CD4-positive, alpha-beta memory T cell (primary cell): ENCODE data around the gene NOX3. TPM values are rescaled to one million over a fixed set of nuclear protein-coding genes. Genes with fewer than 3 reads are reported as not detected.

Source experiments
- CTCF ChIA-PET: fragments of 350-600 bp; sonication (Branson Sonifier 250); formaldehyde crosslinking; loops from one replicate; lab custom pipeline; 2021; ENCODE audit warnings: inconsistent platforms; ENCODE audit not compliant: partially characterized antibody; lab: Charles Lee
- POLR2A ChIA-PET: fragments of 350-600 bp; sonication (Branson Sonifier 250); formaldehyde crosslinking; loops from one replicate; lab custom pipeline; 2021; ENCODE audit not compliant: partially characterized antibody; lab: Charles Lee
- DNase-seq, 5 donors: peaks; one replicate each; pipeline versions ENCODE4 v3.0.0 to v3.0.0-alpha.2; 2020 to 2022; ENCODE audit warnings: mixed read lengths in 1 of 5
- H3K27ac ChIP-seq: one replicate; pipeline ENCODE4 v1.7.0; 2013; ENCODE audit warnings: low read depth, low read length
- H3K27me3 ChIP-seq: 2 replicates; pipeline ENCODE4 v1.7.0; 2013; ENCODE audit warnings: mild to moderate bottlenecking, low read length, moderate library complexity; ENCODE audit not compliant: insufficient read depth
- H3K36me3 ChIP-seq: 2 replicates; pipeline ENCODE4 v1.7.0; 2013; ENCODE audit warnings: mild to moderate bottlenecking, low read length, moderate library complexity; ENCODE audit not compliant: insufficient read depth
- H3K4me1 ChIP-seq: 2 replicates; pipeline ENCODE4 v1.7.0; 2013; ENCODE audit warnings: mild to moderate bottlenecking, low read length, moderate library complexity; ENCODE audit not compliant: insufficient read depth
- H3K4me3 ChIP-seq, 2 donors: one replicate each; pipeline ENCODE4 v1.7.0; 2013; ENCODE audit warnings: low read length in 2 of 2, mild to moderate bottlenecking in 1 of 2
- H3K9me3 ChIP-seq, 2 donors: one replicate each; pipeline ENCODE4 v1.7.0; 2013; ENCODE audit warnings: low read length in 2 of 2, control low read depth in 1 of 2; ENCODE audit not compliant: control insufficient read depth in 1 of 2
- H3K27ac Mint-ChIP-seq, 7 donors: one replicate each; pipeline ENCODE4 v1.8.0; 2020 to 2021; ENCODE audit warnings: mixed read lengths in 7 of 7, mild to moderate bottlenecking in 6 of 7, inconsistent platforms in 3 of 7, moderate library complexity in 3 of 7
- H3K27me3 Mint-ChIP-seq, 2 donors: one replicate each; pipeline ENCODE4 v1.8.0; 2020 to 2021; ENCODE audit warnings: mixed read lengths in 2 of 2
- H3K36me3 Mint-ChIP-seq, 2 donors: one replicate each; pipeline ENCODE4 v1.8.0; 2020 to 2021; ENCODE audit warnings: mixed read lengths in 2 of 2, inconsistent platforms in 1 of 2, mild to moderate bottlenecking in 1 of 2
- H3K4me1 Mint-ChIP-seq, 4 donors: one replicate each; pipeline ENCODE4 v1.8.0; 2020 to 2021; ENCODE audit warnings: mixed read lengths in 4 of 4, mild to moderate bottlenecking in 1 of 4
- H3K4me3 Mint-ChIP-seq, 8 donors: one replicate each; pipeline ENCODE4 v1.8.0; 2020 to 2021; ENCODE audit warnings: mixed read lengths in 8 of 8, mild to moderate bottlenecking in 7 of 8, moderate library complexity in 6 of 8, inconsistent platforms in 3 of 8
- H3K9me3 Mint-ChIP-seq, 8 donors: one replicate each; pipeline ENCODE4 v1.8.0; 2020 to 2021; ENCODE audit warnings: mixed read lengths in 8 of 8, mild to moderate bottlenecking in 5 of 8, inconsistent platforms in 3 of 8, moderate library complexity in 1 of 8
- intact Hi-C: fragments of 100-400 bp; cut with micrococcal nuclease; formaldehyde crosslinking; loops from one replicate; pipeline ENCODE4 v1.15.1; 2023
- polyA plus RNA-seq, 2 donors: library from polyadenylated mRNA; unstranded; fragments of 300-500 nt; fragmentation: Illumina TruSeq; gene quantifications; one replicate each; pipeline ENCODE4 v1.2.3, GENCODE V29; 2021
- total RNA-seq, 2 experiments: library from RNA; stranded (reverse); gene quantifications; one replicate each; pipeline ENCODE4 v1.2.3, GENCODE V29; 2021

NOX3 gene
- total and polyA plus RNA-seq, 4 experiments from 2014 or later: not detected

DNA sequence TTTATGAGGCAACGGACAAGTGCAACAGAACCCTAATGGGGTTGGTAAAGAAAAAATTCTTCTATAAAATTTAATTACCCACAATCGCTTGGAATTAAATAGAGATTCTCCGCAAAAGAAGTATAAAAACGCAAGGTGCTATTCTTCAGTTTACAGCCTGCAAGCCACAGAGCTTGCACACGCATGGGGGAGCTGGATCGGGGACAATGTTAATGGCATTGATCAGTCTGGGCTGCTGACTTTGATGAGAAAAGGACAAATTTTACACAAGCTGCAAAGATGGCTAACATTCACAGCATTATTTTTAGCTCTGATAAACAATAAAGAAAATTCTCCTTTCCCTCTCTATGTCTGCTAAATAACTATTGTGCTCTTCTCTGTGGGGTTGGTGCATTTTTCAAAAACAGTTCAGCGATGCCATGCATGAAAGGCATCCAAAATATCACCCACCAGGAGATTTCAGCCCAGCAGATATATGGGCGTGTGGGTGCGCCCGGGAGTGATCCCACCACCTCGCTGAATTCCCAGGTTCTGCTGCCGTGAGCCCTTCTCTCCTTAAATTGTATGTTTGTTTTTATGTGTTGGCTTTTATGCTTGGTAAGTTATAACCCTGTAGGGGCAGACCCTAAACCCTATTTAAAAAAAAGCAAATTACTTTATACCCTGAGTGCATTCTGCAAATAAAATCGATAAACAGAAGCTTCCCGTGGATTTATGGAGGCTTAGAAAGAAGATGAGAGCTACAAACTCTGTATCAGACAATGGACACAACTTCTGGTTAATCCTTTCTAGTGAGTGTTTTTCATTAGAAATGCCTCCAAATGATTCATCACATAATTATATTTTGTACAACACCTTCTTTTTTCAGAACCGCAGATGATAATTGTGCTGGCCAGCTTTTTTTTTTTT is 55.6 kb downstream of the NOX3 start:
- Histone ChIP-seq H3K27ac (no peak overlapping the region), H3K4me1 (no peaks in the 10 kb centered on the region), H3K4me3 (no peak overlapping the region), H3K36me3 (no peaks in the 10 kb centered on the region), H3K9me3 (no peaks in the 10 kb centered on the region), H3K27me3 (no peaks in the 10 kb centered on the region)
- CTCF ChIA-PET: no interaction called here
- intact Hi-C loops: no loop called here
- Mint-ChIP-seq H3K27ac (no peak overlapping the region), H3K4me3 (no peak overlapping the region), H3K36me3 (no peaks in the 10 kb centered on the region), H3K9me3 (no peaks in the 10 kb centered on the region), H3K4me1 (no peaks in the 10 kb centered on the region), H3K27me3 (peaks cover 0 to 1% of the 10 kb centered on the region in 2 donors)
- POLR2A ChIA-PET: no interaction called here
- DNase-seq: no peak

DNA sequence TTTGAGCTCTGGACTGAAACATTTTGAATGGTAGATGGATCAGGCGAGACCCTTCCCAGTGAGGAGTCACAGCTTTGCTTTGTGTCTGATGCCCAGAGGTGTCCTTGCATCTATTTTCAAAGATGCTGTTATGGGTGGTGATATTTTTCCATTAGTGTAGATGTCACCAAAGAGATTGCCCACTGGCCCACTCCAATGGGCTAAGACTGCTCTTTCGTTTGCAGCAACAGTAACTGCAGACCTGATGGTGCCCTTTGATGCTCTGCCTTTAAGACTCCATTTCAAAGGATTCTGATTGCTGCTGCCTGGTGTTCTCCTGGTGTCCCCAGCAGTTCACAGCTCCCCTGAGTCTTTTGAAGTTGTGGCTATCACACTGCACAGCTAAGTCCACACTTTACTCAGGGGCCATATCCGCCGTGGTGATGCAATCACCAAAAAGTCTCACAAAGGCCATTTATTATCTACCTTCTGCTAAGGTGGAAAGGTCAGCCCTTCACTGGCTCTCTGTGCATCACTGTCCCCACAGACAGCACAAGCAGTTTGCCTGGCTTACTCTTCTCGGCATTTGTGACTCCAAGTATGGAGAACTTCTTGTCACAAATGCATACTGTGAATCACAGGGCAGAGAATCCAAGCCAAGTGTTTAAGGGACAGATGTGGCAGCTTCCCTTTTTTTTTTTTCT is 56.4 kb downstream of the NOX3 start:
- H3K27ac ChIP-seq: no peak overlapping the region
- POLR2A ChIA-PET: no interaction called here
- H3K36me3 Mint-ChIP-seq: no peaks in the 10 kb centered on the region
- H3K9me3 Mint-ChIP-seq: no peaks in the 10 kb centered on the region
- no peaks in the 10 kb centered on the region for H3K9me3 ChIP-seq
- intact Hi-C loops: no loop called here
- no peak for DNase-seq
- H3K4me3 ChIP-seq: no peak overlapping the region
- H3K4me1 Mint-ChIP-seq: no peaks in the 10 kb centered on the region
- CTCF ChIA-PET: no interaction called here
- H3K27me3 ChIP-seq: no peaks in the 10 kb centered on the region
- no peak overlapping the region for H3K4me3 Mint-ChIP-seq
- H3K36me3 ChIP-seq: no peaks in the 10 kb centered on the region
- no peak overlapping the region for H3K27ac Mint-ChIP-seq
- H3K27me3 Mint-ChIP-seq: peaks cover 0 to 1% of the 10 kb centered on the region in 2 donors
- H3K4me1 ChIP-seq: no peaks in the 10 kb centered on the region

DNA sequence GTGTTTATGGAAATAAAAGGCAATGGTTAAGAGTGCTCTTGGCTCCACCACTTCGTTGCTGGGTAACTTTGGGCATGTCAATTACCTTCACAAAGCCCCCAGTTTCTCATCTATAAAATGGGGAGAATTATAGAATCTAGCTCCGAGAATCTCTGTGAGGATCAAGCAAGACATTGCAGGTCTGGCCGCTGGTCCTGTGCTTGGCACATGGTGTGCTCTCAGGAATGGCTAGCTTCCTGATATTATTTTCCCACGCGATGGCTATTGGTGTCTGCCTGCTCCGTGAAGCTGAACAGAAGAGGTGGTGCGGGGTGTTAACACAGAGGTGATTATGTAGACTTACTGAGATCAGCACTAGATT is 57.0 kb downstream of the NOX3 start:
- Mint-ChIP-seq H3K4me3 (no peak overlapping the region), H3K27me3 (peaks cover 0 to 3% of the 10 kb centered on the region in 2 donors), H3K4me1 (no peaks in the 10 kb centered on the region), H3K9me3 (no peaks in the 10 kb centered on the region), H3K36me3 (no peaks in the 10 kb centered on the region), H3K27ac (no peak overlapping the region)
- no peak for DNase-seq
- no peaks in the 10 kb centered on the region for H3K4me1 ChIP-seq
- intact Hi-C loops: no loop called here
- H3K27ac ChIP-seq: no peak overlapping the region
- H3K9me3 ChIP-seq: no peaks in the 10 kb centered on the region
- no peaks in the 10 kb centered on the region for H3K36me3 ChIP-seq
- CTCF ChIA-PET: no interaction called here
- POLR2A ChIA-PET: no interaction called here
- H3K4me3 ChIP-seq: no peak overlapping the region
- H3K27me3 ChIP-seq: no peaks in the 10 kb centered on the region

DNA sequence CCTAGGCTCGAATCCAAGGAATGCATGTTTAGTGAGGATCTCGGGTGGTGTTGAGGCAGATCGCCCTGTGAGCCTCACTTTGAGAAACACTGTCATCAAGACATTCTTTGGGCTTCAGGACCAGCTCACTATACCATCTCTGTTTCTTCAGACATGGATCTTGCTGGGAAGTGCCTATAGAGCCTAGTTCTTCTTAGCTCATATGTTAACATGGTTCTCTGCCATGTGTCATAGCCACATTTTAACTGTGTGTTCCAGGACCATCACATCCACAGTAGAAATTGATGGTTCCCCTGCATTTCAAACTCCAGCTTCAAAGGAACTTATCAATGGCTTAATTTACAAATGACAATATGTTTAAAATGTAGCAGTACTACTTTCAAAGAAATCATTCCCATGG is 57.4 kb downstream of the NOX3 start:
- H3K4me1 Mint-ChIP-seq: no peaks in the 10 kb centered on the region
- no peak overlapping the region for H3K27ac Mint-ChIP-seq
- H3K36me3 Mint-ChIP-seq: no peaks in the 10 kb centered on the region
- Histone ChIP-seq H3K27ac (no peak overlapping the region), H3K4me1 (no peaks in the 10 kb centered on the region), H3K9me3 (no peaks in the 10 kb centered on the region), H3K36me3 (no peaks in the 10 kb centered on the region), H3K4me3 (no peak overlapping the region), H3K27me3 (no peaks in the 10 kb centered on the region)
- no peak overlapping the region for H3K4me3 Mint-ChIP-seq
- DNase-seq: no peak
- CTCF ChIA-PET: no interaction called here
- POLR2A ChIA-PET: no interaction called here
- H3K27me3 Mint-ChIP-seq: peaks cover 0 to 5% of the 10 kb centered on the region in 2 donors
- intact Hi-C loops: no loop called here
- H3K9me3 Mint-ChIP-seq: no peaks in the 10 kb centered on the region

DNA sequence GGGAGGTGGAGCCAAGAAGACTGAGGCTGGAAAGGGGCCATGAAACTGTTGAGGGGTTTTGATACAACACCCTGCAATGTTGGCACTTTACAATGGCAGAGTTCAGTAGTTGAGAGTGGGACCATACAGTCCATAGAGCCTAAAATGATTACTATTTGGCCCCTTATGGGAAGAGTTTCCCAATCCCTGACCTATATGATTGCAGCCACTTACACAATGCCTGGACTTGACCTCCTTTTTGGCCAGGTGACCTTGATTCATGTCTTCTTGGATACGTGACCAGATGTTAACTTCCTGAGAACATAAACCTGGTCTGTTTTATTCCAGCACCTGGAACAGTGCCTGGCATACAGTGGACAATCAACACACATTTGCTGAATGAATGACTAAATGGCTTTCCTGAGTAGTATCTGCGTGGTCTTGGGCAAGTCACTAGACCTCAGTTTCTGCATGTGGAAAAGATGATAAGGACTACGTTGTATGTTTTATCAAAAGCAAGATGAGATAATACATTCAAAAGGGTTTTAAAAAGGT is 58.4 kb downstream of the NOX3 start:
- Mint-ChIP-seq H3K27ac (no peak overlapping the region), H3K36me3 (no peaks in the 10 kb centered on the region), H3K9me3 (no peaks in the 10 kb centered on the region), H3K4me1 (no peaks in the 10 kb centered on the region), H3K27me3 (peaks cover 0 to 5% of the 10 kb centered on the region in 2 donors), H3K4me3 (no peak overlapping the region)
- Histone ChIP-seq H3K4me1 (no peaks in the 10 kb centered on the region), H3K36me3 (no peaks in the 10 kb centered on the region), H3K4me3 (no peak overlapping the region), H3K27me3 (no peaks in the 10 kb centered on the region), H3K9me3 (no peaks in the 10 kb centered on the region), H3K27ac (no peak overlapping the region)
- DNase-seq: no peak
- intact Hi-C loops: no loop called here
- POLR2A ChIA-PET: no interaction called here
- CTCF ChIA-PET: no interaction called here

DNA sequence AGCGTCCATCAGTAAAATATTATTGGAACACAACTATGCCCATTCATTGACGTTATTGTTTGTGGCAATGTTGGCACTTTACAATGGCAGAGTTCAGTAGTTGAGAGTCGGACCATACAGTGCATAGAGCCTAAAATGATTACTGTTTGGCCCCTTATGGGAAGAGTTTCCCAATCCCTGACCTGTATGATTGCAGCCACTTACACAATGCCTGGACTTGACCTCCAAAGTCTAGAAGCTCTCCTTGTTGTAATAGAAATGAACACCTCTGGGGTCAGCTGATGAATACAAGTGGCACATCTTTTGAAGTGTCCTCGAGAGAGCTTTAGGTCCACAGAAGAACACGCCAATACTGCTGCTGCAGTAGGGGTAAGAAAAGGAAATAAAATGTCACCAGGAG is 59.0 kb downstream of the NOX3 start:
- peaks cover under 1 to 5% of the 10 kb centered on the region in 2 donors for H3K27me3 Mint-ChIP-seq
- Histone ChIP-seq H3K9me3 (no peaks in the 10 kb centered on the region), H3K4me3 (no peak overlapping the region), H3K36me3 (no peaks in the 10 kb centered on the region), H3K27ac (no peak overlapping the region), H3K4me1 (no peaks in the 10 kb centered on the region), H3K27me3 (no peaks in the 10 kb centered on the region)
- H3K27ac Mint-ChIP-seq: no peak overlapping the region
- H3K36me3 Mint-ChIP-seq: no peaks in the 10 kb centered on the region
- H3K4me1 Mint-ChIP-seq: no peaks in the 10 kb centered on the region
- CTCF ChIA-PET: no interaction called here
- intact Hi-C loops: no loop called here
- no peak overlapping the region for H3K4me3 Mint-ChIP-seq
- H3K9me3 Mint-ChIP-seq: no peaks in the 10 kb centered on the region
- no peak for DNase-seq
- POLR2A ChIA-PET: no interaction called here

DNA sequence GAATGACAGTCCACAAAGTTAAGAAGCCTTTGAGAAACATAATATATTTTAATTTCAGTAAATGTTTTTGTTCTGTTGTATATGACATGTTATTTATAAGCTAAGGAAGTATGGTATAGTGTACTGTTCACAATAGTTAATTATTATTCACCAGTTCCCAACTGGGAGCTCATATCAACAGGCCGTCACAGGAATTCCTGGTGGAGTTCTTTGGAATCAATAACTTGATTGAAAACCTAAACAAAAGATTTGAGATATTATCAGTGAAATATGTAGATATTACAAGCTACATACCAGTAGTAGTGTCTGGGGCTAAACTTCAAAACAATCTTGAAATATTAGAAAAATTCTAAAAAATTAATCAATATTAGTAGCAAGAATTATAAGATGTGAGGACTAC is 60.3 kb downstream of the NOX3 start:
- Histone ChIP-seq H3K4me3 (no peak overlapping the region), H3K27ac (no peak overlapping the region), H3K36me3 (no peaks in the 10 kb centered on the region), H3K27me3 (no peaks in the 10 kb centered on the region), H3K4me1 (no peaks in the 10 kb centered on the region), H3K9me3 (no peaks in the 10 kb centered on the region)
- no peaks in the 10 kb centered on the region for H3K9me3 Mint-ChIP-seq
- H3K36me3 Mint-ChIP-seq: no peaks in the 10 kb centered on the region
- no peaks in the 10 kb centered on the region for H3K4me1 Mint-ChIP-seq
- intact Hi-C loops: no loop called here
- peaks cover 3 to 5% of the 10 kb centered on the region in 2 donors for H3K27me3 Mint-ChIP-seq
- no peak overlapping the region for H3K27ac Mint-ChIP-seq
- no peak overlapping the region for H3K4me3 Mint-ChIP-seq
- POLR2A ChIA-PET: no interaction called here
- CTCF ChIA-PET: no interaction called here
- DNase-seq: no peak
